Suppressor macrophage treated with lipopolysaccharide for 1 hour (primary cell): Measurements from ENCODE around the gene SEC14L1.

ENCODE experiments used
- DNase-seq, 3 donors: peaks; one replicate each; pipeline ENCODE4 v3.0.0-alpha.2; 2020 to 2022

Gene SEC14L1

GRCh38 chr17:77194179-77194578 is 53.4 kb downstream of the SEC14L1 start:
- DNase-seq: no peak

- no peak for DNase-seq
Observed at GRCh38 chr17:77196251-77196650, 55.5 kb downstream of the SEC14L1 start.

- DNase-seq: no peak
Observed at GRCh38 chr17:77197115-77197514, 56.3 kb downstream of the SEC14L1 start.

GRCh38 chr17:77200711-77201110 is 59.9 kb downstream of the SEC14L1 start:
- DNase-seq: no peak

GRCh38 chr17:77203436-77203835 is 62.7 kb downstream of the SEC14L1 start:
- no peak for DNase-seq

GRCh38 chr17:77203846-77204245 is 63.1 kb downstream of the SEC14L1 start:
- DNase-seq: no peak

GRCh38 chr17:77204536-77204935 is 63.8 kb downstream of the SEC14L1 start:
- no peak for DNase-seq

- no peak for DNase-seq
Observed at GRCh38 chr17:77205396-77206125, 64.8 kb downstream of the SEC14L1 start.

- DNase-seq: peak; percentile 67 to 84 (median 73)
Observed at GRCh38 chr17:77206158-77206956, 65.6 kb downstream of the SEC14L1 start.

GRCh38 chr17:77207689-77208216 is 67.0 kb downstream of the SEC14L1 start:
- DNase-seq: no peak

- DNase-seq: no peak
Observed at GRCh38 chr17:77208217-77208808, 67.5 kb downstream of the SEC14L1 start.

GRCh38 chr17:77208856-77209255 is 68.1 kb downstream of the SEC14L1 start:
- no peak for DNase-seq

GRCh38 chr17:77209330-77209748 is 68.6 kb downstream of the SEC14L1 start:
- DNase-seq: no peak

- DNase-seq: no peak
Observed at GRCh38 chr17:77210331-77210730, 69.6 kb downstream of the SEC14L1 start.

- no peak for DNase-seq
Observed at GRCh38 chr17:77210946-77211541, 70.3 kb downstream of the SEC14L1 start.

GRCh38 chr17:77211681-77212080 is 70.9 kb downstream of the SEC14L1 start:
- no peak for DNase-seq

GRCh38 chr17:77212081-77212832 is 71.5 kb downstream of the SEC14L1 start:
- DNase-seq: peak; percentile 69 to 72 (median 71)

- DNase-seq: no peak
Observed at GRCh38 chr17:77212833-77213777, 72.3 kb downstream of the SEC14L1 start.

- DNase-seq: no peak
Observed at GRCh38 chr17:77213778-77214132, 73.0 kb downstream of the SEC14L1 start.

GRCh38 chr17:77214328-77214727 is 73.6 kb downstream of the SEC14L1 start:
- no peak for DNase-seq

- peak; percentile 32 to 50 (median 47) for DNase-seq
Observed at GRCh38 chr17:77214743-77215142, 74.0 kb downstream of the SEC14L1 start.
